Stimulated activated CD8-positive, alpha-beta memory T cell treated with anti-CD3 and anti-CD28 coated beads, Interleukin-4, amount 100 ng/mL, for 4 hours (primary cell): ENCODE results near the gene BMP2K.

Source experiments
- DNase-seq, 2 donors: peaks; one replicate each; pipeline ENCODE4 v3.0.0-alpha.2; 2020; ENCODE audit warnings: low read depth in 2 of 2, low spot score in 1 of 2

Gene BMP2K

GRCh38 chr4:78763763-78764387 lies 12.3 kb upstream of the BMP2K start:
- DNase-seq: no peak

DNA sequence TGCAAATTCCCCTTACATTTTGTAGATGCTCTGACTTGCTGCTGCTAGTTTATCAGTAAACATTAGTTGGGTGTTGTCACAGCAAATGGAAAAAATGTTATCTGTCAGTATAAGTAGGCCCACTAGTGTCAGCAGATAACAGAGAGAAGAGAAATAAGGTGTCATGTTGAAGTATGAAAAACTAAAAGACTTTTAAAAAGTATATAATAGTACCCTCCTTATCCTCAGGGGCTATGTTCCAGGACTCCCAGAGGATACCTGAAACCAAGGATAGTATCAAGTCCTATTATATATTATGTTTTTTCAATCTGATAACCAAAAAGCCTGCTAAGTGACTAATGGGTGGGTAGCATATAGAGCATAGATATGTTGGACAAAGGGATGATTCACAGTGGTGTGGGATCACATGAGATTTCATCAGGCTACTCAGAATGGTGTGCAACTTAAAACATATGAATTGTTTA lies 11.6 kb upstream of the BMP2K start:
- DNase-seq: no peak

DNA sequence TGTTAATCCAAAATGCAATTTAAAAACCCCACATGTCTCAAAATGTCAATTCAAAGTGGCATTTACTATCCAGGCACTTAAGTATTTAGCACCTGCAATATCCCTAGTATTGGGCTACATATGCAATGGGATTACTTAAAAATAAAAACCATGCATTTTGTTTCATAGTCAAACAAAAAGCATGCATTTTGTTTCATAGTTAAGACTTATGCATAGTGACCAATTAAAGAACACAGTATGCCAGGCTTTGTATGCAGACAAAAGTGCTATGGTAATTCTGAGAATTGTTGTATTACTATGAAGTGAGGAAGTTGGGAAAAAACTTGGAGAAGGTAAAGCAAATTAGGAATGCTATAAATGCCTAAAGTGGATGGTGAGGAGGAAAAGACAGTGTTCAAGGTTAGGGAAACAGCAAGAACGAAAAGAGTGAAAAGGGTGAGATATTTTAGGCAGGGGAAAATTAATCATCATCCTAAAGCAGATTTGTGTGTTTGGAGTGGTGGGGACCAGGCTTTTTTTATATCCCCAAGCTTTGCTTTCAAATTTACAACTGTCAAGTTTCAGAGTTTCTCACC lies 10.6 kb upstream of the BMP2K start:
- no peak for DNase-seq

DNA sequence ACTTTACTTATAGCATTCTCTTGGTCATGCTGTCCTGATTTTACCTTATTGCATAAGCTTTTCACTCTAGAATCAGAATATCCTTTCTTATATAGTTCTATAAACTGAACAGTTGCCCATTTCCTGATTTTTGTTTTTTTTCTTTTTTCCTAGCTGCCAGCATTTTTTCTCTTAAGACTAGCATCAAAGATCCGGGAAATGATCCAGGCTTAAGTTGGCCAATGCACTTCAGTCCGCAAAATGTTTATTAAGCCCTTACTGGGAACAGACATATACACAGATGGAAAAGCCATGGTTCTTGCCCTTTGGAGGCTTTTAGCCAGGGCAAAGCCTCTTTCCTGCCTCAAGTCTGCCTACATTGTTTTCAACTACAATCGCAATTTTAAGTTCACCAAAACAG lies 10.1 kb upstream of the BMP2K start:
- DNase-seq: no peak

DNA sequence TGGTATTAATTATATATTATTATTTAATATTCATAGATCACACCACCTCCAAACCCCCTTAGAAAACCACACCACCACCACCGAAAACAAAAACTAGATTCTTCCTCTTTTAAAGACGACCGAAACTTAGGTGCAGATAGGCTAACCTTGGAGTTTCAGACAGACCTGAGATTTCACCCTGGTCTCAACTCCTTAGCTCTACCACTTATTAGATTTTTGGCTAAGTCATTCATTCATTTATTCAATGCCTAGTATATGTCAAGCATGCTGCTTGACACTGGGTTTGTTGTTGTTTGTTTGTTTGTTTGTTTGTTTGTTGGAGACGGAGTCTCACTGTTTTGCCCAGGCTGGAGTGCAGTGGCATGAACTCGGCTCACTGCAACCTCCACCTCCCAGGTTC lies 9.5 kb upstream of the BMP2K start:
- DNase-seq: no peak

DNA sequence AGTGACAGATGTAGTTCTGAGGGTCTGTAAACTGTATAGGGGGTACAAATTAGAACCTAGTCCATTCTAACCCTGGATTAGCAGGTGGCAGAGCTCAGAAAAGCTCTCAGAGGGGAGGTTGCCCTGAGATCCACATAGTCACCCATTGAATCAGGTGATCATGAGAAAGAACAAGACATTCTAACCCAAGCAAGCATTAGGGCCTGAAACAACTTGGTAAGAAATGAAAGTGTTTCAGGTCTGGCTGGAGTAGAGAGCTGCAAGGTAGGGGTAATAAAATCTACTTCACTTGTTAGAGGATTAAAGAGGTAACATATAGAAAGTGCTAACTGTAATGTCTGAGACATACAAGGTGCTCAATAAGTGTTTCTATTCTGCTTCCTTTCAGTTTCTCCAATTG lies 8.8 kb upstream of the BMP2K start:
- DNase-seq: no peak

GRCh38 chr4:78768452-78769180 lies 7.5 kb upstream of the BMP2K start:
- no peak for DNase-seq

DNA sequence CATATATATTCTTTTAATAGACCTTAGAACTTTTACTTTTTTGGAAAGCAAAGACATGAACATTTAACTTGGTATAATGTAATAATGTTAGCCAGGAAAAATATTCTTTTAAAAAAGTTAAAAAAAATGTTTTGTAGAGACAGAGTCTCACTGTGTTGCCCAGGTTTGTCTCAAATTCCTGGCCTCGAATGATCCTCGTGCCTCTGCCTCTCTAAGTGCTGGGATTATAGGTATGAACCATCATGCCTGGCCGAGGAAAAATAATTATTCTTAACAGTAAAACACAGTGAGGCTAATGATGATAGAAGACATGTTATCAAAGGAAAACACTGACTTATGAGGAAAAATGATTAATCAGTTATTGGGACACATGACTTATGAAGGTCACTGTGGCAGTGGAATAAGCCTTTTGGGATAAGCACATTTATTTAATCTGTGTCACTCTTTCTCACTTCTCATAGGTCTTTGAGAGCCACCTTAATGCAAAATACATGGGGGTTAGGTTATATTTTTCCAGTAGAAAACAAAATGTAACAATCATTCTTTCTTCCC lies 6.0 kb upstream of the BMP2K start:
- DNase-seq: no peak

DNA sequence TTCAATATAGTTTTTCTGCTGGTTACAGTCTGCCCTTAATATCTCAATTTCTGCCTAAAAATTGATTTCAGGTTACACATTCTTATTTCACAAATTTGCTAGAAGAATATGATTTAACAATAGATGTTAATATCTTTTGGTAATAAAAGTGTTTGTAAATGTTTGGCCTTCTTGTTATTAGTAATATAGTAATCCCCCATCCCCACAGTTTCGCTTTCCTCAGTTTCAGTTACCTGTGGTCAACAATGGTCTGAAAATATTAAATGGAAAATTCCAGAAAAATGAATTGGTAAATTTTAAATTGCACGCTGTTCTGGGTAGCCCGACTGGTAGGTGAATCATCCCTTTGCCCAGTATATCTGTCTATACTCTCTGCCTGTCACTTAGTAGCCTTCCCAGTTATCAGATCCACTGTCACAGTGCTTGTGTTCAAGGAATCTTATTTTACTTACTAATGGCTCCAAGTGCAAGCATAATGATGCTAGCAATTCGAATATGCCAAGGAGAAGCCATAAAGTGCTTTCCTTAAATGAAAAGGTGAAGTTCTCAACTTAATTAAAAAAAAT lies 3.5 kb upstream of the BMP2K start:
- DNase-seq: no peak

DNA sequence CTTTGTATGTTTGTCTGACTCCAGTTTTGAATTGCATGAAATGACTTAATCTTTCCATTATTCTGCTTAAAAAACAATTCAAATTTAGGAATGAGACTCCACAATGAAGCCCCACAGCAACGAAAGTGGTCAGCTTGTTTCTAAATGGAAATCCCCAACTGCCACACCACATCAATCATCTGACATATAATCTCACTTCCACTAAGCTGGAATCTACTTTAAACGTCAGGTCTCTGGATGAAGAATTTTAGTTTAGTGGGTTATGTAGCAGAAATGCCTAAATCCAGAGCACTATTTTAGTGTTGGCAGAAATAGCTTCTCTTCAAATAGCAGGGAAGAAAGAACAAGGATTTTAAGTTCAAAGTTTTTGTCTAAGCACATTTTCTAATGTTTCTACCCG lies 1.7 kb upstream of the BMP2K start:
- DNase-seq: no peak

- DNase-seq: peak; percentile 69 to 76
These were observed 659 bp upstream of the BMP2K start for GRCh38 chr4:78775303-78776078.

GRCh38 chr4:78776729-78777575 lies 802 bp downstream of the BMP2K start:
- DNase-seq: peak; percentile 17 to 27

- no peak for DNase-seq
These were observed 1.4 kb downstream of the BMP2K start for GRCh38 chr4:78777576-78777940.

DNA sequence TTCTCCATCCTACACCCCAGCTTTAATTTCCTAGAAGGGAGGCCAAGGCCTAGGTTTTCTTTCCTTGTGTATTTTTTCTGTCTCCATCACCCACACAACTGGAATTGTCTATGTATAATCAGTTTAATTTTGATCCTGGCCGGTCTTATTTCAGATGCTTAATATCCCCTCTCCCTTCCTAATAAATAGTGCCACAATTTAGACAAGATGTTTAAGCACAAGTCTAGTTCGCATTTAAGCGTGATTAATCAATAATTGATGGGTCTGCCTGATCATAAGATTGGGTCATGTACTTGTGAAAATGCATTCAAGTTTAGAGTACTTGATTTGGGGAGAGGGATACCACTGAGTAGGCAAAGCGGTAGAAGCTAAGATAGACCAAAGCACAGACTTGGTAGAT lies 2.4 kb downstream of the BMP2K start:
- no peak for DNase-seq

- no peak for DNase-seq
These were observed 3.1 kb downstream of the BMP2K start for GRCh38 chr4:78779280-78779679.

- DNase-seq: no peak
These were observed 3.9 kb downstream of the BMP2K start for GRCh38 chr4:78780093-78780492.

DNA sequence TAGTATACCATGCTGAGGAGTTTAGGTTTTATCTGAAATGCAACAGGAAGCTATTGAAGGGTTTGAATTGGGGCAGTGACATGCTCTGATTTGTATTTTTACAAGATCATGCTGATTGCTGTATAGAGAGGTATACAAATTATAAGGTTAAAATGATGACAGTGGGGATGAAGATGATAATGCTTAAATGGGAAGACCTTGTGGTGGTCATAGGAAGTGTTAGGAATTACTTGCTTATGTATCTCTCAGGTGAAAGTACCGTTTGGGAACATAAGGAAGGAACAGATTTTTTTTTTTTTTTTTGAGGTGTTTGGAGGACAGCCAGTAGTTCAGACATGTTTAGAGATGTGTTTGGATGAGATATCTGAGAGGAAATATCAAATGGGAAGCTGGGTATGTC lies 5.0 kb downstream of the BMP2K start:
- no peak for DNase-seq

DNA sequence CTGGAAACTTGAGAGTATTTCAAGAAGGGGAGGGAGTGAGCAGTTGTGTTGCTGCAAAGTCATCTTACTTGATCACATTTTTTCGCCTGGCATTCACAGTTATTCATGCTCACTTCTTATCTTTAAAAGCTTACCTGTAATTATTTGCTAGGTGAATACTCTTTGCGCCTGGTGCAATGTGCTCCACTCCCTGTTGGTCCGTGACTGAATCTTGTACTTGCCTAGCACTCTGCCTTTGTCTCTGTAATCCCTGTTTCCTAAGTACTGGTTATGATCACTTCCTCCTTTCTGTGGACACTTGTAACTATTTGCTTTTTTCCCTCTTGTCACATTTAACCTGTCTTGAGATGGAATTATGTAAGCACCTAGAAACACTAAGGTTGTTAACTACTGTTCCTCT lies 5.8 kb downstream of the BMP2K start:
- DNase-seq: no peak

- no peak for DNase-seq
These were observed 8.2 kb downstream of the BMP2K start for GRCh38 chr4:78784236-78784865.
